HG02884 (cell line): ENCODE results near the gene THADA.

Experiments used
- ATAC-seq: cut with Tn5 transposase; IDR thresholded peaks from one replicate; pipeline ENCODE4 v1.9.1; 2021; ENCODE audit warnings: mild to moderate bottlenecking, moderate library complexity; ENCODE audit not compliant: unreplicated experiment

Gene THADA

GRCh38 chr2:43367012-43367782, 228.6 kb downstream of the THADA start:
- no peak for ATAC-seq

- no peak for ATAC-seq
Measured at GRCh38 chr2:43363120-43363519, 232.7 kb downstream of the THADA start.

GRCh38 chr2:43361286-43361685, 234.6 kb downstream of the THADA start:
- no peak for ATAC-seq

GRCh38 chr2:43360137-43360536, 235.7 kb downstream of the THADA start:
- ATAC-seq, result no peak

- no peak for ATAC-seq
Measured at GRCh38 chr2:43358410-43359201, 237.2 kb downstream of the THADA start.

GRCh38 chr2:43356774-43357173, 239.1 kb downstream of the THADA start:
- no peak for ATAC-seq

GRCh38 chr2:43355399-43355798, 240.4 kb downstream of the THADA start:
- ATAC-seq, result no peak

- no peak for ATAC-seq
Measured at GRCh38 chr2:43349904-43350303, 245.9 kb downstream of the THADA start.

- no peak for ATAC-seq
Measured at GRCh38 chr2:43348908-43349661, 246.8 kb downstream of the THADA start.

- ATAC-seq, result no peak
Measured at GRCh38 chr2:43347746-43348145, 248.1 kb downstream of the THADA start.

- no peak for ATAC-seq
Measured at GRCh38 chr2:43346602-43347567, 249.0 kb downstream of the THADA start.

GRCh38 chr2:43345872-43346271, 250.0 kb downstream of the THADA start:
- ATAC-seq, result no peak

- no peak for ATAC-seq
Measured at GRCh38 chr2:43345391-43345813, 250.4 kb downstream of the THADA start.

- ATAC-seq, result no peak
Measured at GRCh38 chr2:43344868-43345373, 250.9 kb downstream of the THADA start.

GRCh38 chr2:43343573-43344304, 252.1 kb downstream of the THADA start:
- no peak for ATAC-seq

GRCh38 chr2:43341959-43342757, 253.7 kb downstream of the THADA start:
- no peak for ATAC-seq

- ATAC-seq, result no peak
Measured at GRCh38 chr2:43340945-43341356, 254.9 kb downstream of the THADA start.

- no peak for ATAC-seq
Measured at GRCh38 chr2:43340066-43340465, 255.8 kb downstream of the THADA start.
